Heart left ventricle (tissue), 16 donors: ENCODE results near the gene CHST4. TPM values are rescaled to one million over a fixed set of nuclear protein-coding genes. Genes with fewer than 3 reads are reported as not detected.
A peak's percentile ranks its signal among the peaks of the same experiment; 100 is the strongest.
"Not testable (repeated sequence)": the region's sequence is repeated elsewhere in the genome, so short reads cannot be mapped to it uniquely, and the experiment has no call there.

Experiments used
- ATAC-seq, 4 donors: fragments of 200-7000 bp; cut with Tn5 transposase; one replicate each; pipeline ENCODE4 v1.9.1; 2020 to 2022; ENCODE audit warnings: moderate library complexity in 4 of 4, mild to moderate bottlenecking in 3 of 4, moderate number of reproducible peaks in 1 of 4
- DNase-seq, 5 donors: peaks; one replicate each; pipeline ENCODE4 v3.0.0-alpha.2; 2020
- H3K27ac ChIP-seq, 12 donors: fragments of 200-600 bp; sonication (generic) in 4 of 12; one replicate each; pipeline versions ENCODE4 v1.5.0 to v1.8.0; 2016 to 2022; ENCODE audit warnings: mild to moderate bottlenecking in 2 of 12
- H3K27me3 ChIP-seq, 9 donors: fragments of 200-600 bp; sonication (generic) in 2 of 9; one replicate each; pipeline versions ENCODE4 v1.5.1 to v1.8.0; 2016 to 2022; ENCODE audit warnings: mild to moderate bottlenecking in 3 of 9
- H3K36me3 ChIP-seq, 9 donors: fragments of 200-600 bp; sonication (generic) in 2 of 9; one replicate each; pipeline versions ENCODE4 v1.5.0 to v1.8.0; 2018 to 2022; ENCODE audit warnings: mild to moderate bottlenecking in 2 of 9
- H3K4me1 ChIP-seq, 12 donors: fragments of 200-600 bp; sonication (generic) in 4 of 12; one replicate each; pipeline versions ENCODE4 v1.5.0 to v1.8.0; 2016 to 2022; ENCODE audit warnings: mild to moderate bottlenecking in 3 of 12
- H3K4me3 ChIP-seq, 12 donors: fragments of 200-600 bp; sonication (generic) in 4 of 12; one replicate each; pipeline versions ENCODE4 v1.5.0 to v1.8.0; 2017 to 2022; ENCODE audit warnings: mild to moderate bottlenecking in 9 of 12, moderate library complexity in 4 of 12
- H3K9me3 ChIP-seq, 12 donors: fragments of 200-600 bp; sonication (generic) in 4 of 12; one replicate each; pipeline versions ENCODE4 v1.5.0 to v1.8.0; 2016 to 2022; ENCODE audit warnings: mild to moderate bottlenecking in 1 of 12
- POLR2A ChIP-seq, 2 donors: fragments of 450-650 bp; IDR thresholded peaks; one replicate each; pipeline ENCODE4 v1.6.1; 2017; ENCODE audit warnings: antibody characterized with exemption in 2 of 2, mild to moderate bottlenecking in 2 of 2, moderate library complexity in 2 of 2
- WGBS, 4 donors: extraction: QIAGEN DNeasy Blood & Tissue Kit in 2 of 4; methylation state at CpG; one replicate each; pipeline versions ENCODE4 v1.1.5 to v1.1.7; 2013 to 2018; 5-methylcytosine and 5-hydroxymethylcytosine counted together
- intact Hi-C, 10 donors: fragments of 100-400 bp; cut with DNase I; formaldehyde crosslinking; loops; one replicate each; pipeline versions ENCODE4 v1.11.1 to v1.14.2; 2022
- polyA plus RNA-seq, 2 donors: library from polyadenylated mRNA; stranded (reverse); fragments of 200-250 nt; gene quantifications; one replicate each; pipeline ENCODE4 v1.2.3, GENCODE V29; 2013
- total RNA-seq, 9 donors: library from RNA; depleted of rRNA in 2 of 9; stranded (reverse); fragments of >200 nt in 2 of 9; fragmentation: NEBNext Ultra II Directional in 3 of 9; extraction: Animal tissue kit (Norgen Biotek cat#: 25700) in 3 of 9; gene quantifications; one replicate each; pipeline versions ENCODE4 v1.1.0 to v1.2.4, GENCODE V29; 2016 to 2023
- TF ChIP-seq, protein P1 (sequence below), 12 donors: fragments of 200-600 bp; sonication (generic) in 4 of 12; IDR thresholded peaks; one replicate each; pipeline versions ENCODE4 v1.5.0 to v1.8.0; 2018 to 2022; ENCODE audit warnings: antibody characterized with exemption in 12 of 12, mild to moderate bottlenecking in 5 of 12
- donor health status: ischemic (EF 13 %, LVEDD 7.1; RV severe dilation, severe dysfunction).
- donor health status: healthy with polysubstance abuse.
- donor health status: DM: no; HTN: yes; CAD: no.
- donor health status: DM: no; HTN: no; CAD: no.
- donor health status: ischemic (EF 25% LVEDD 6.9; RV normal size, moderate dysfunction).
- donor health status: ischemic (EF 25% LVEDD 5.7; RV mildly dilated, moderate dysfunction).
- donor health status: healthy.
- donor health status: DM: yes; HTN: yes; CAD: no.
- donor health status: ischemic (EF 35%, LVEDD 5.7; RV mildly dilated, moderate dysfunction).
- donor health status: nonischemic (EF 11% LVEDD 7.7; RV severe dilation, severe dysfunction).
- donor health status: DM: yes; HTN: yes; CAD: no.
- donor health status: PGD.
- donor health status: ischemic (EF 29% LVEDD 5.4; RV normal size, mild dysfunction).
- donor health status: nonischemic (EF 23%, LVEDD 6.1; RV moderate dilation, normal function).

CHST4 gene
- total and polyA plus RNA-seq, 11 donors = 0.57 TPM; not detected in 10

- Histone ChIP-seq H3K9me3 (no peaks in the 10 kb centered on the region), H3K4me1 (no peaks in the 10 kb centered on the region), H3K4me3 (no peak overlapping the region), H3K36me3 (no peaks in the 10 kb centered on the region), H3K27ac (no peak overlapping the region), H3K27me3 (peaks cover 0 to 22% (median 0%) of the 10 kb centered on the region in 9 donors)
- DNase-seq (peak in 2 of 5 donors; percentile 13 to 22), ATAC-seq (peak in 2 of 4 donors; percentile 52 to 55)
- TF ChIP-seq, protein P1, sequence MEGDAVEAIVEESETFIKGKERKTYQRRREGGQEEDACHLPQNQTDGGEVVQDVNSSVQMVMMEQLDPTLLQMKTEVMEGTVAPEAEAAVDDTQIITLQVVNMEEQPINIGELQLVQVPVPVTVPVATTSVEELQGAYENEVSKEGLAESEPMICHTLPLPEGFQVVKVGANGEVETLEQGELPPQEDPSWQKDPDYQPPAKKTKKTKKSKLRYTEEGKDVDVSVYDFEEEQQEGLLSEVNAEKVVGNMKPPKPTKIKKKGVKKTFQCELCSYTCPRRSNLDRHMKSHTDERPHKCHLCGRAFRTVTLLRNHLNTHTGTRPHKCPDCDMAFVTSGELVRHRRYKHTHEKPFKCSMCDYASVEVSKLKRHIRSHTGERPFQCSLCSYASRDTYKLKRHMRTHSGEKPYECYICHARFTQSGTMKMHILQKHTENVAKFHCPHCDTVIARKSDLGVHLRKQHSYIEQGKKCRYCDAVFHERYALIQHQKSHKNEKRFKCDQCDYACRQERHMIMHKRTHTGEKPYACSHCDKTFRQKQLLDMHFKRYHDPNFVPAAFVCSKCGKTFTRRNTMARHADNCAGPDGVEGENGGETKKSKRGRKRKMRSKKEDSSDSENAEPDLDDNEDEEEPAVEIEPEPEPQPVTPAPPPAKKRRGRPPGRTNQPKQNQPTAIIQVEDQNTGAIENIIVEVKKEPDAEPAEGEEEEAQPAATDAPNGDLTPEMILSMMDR (IDR thresholded peaks at IDR 0.05) = peak; percentile 37 to 77 (median 66)
- no peak for TF ChIP-seq POLR2A (IDR thresholded peaks at IDR 0.05)
- intact Hi-C loops = loop anchor here (1.0 to 5.0 kb wide), 3 partner anchors 87 to 88 kb away; no protein-coding TSS in a partner anchor
- 0 to 1% (median 1%) methylated on average over 3 of the region's 3 CpGs for WGBS, 4 donors
These were observed 26.4 kb upstream of the CHST4 start for GRCh38 chr16:71499775-71500364.

GRCh38 chr16:71500964-71501363 is 25.3 kb upstream of the CHST4 start:
- Histone ChIP-seq H3K27me3 (peaks cover 0 to 22% (median 0%) of the 10 kb centered on the region in 9 donors), H3K4me1 (no peaks in the 10 kb centered on the region), H3K27ac (no peak overlapping the region), H3K9me3 (no peaks in the 10 kb centered on the region), H3K4me3 (no peak overlapping the region), H3K36me3 (no peaks in the 10 kb centered on the region)
- intact Hi-C loops = loop anchor here in 4 of 10 donors (2.0 to 5.0 kb wide), 2 partner anchors 88 to 89 kb away; no protein-coding TSS in a partner anchor
- no peak for TF ChIP-seq POLR2A (IDR thresholded peaks at IDR 0.05)
- TF ChIP-seq, protein P1 (IDR thresholded peaks at IDR 0.05) = no peak
- ATAC-seq = no peak
- 59 to 73% (median 70%) methylated on average over 2 of the region's 2 CpGs for WGBS, 4 donors
- no peak for DNase-seq

DNA sequence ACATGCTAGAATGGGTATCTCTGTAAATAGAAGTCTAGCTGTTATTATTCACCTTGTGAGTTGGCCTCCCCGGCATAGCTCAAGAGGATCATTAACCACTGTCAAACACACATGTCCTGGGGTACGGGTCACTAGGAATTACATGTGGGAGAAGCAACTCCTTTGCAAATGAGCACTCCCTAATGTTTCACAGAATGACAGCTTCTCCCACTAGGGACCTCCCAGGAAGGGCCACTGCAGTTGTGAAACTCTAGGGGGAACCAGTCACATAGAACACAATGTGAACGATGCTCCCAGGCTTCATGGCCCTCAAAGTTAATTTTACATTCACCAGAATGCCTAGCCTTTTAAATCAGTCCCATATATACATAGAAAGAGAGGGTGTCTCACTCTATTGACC is 24.7 kb upstream of the CHST4 start:
- H3K4me3 ChIP-seq = no peak overlapping the region
- intact Hi-C loops = loop anchor here in 4 of 10 donors (2.0 to 5.0 kb wide), 2 partner anchors 89 kb away; no protein-coding TSS in a partner anchor
- TF ChIP-seq POLR2A (IDR thresholded peaks at IDR 0.05) = no peak
- TF ChIP-seq, protein P1 (IDR thresholded peaks at IDR 0.05) = no peak

GRCh38 chr16:71504051-71504450 is 22.2 kb upstream of the CHST4 start:
- H3K4me1 ChIP-seq, DNase-seq, H3K4me3 ChIP-seq, ATAC-seq, H3K36me3 ChIP-seq, H3K9me3 ChIP-seq, H3K27ac ChIP-seq: not testable (repeated sequence)
- intact Hi-C loops = loop anchor here in 1 of 10 donors (5.0 kb wide), 1 partner anchor 92 kb away; no protein-coding TSS in a partner anchor
- H3K27me3 ChIP-seq = peaks cover 0 to 17% (median 0%) of the 10 kb centered on the region in 9 donors
- WGBS, 4 donors = 69 to 79% (median 76%) methylated on average over 7 of the region's 7 CpGs

More for the DNA sequence above, 24.7 kb upstream of the CHST4 start:
- Histone ChIP-seq H3K27ac (no peak overlapping the region), H3K36me3 (no peaks in the 10 kb centered on the region), H3K4me1 (no peaks in the 10 kb centered on the region), H3K9me3 (no peaks in the 10 kb centered on the region), H3K27me3 (peaks cover 0 to 18% (median 0%) of the 10 kb centered on the region in 9 donors)
- 48 to 61% (median 55%) methylated on average over 3 of the region's 3 CpGs for WGBS, 4 donors
- ATAC-seq (no peak), DNase-seq (no peak)
